Stimulated activated CD4-positive, alpha-beta T cell treated with anti-CD3 and anti-CD28 coated beads, TNF-alpha, amount 100 ng/mL, for 24 hours (primary cell): Measurements from ENCODE around the gene UBE2N.
"Not testable (repeated sequence)": the region's sequence is repeated elsewhere in the genome, so short reads cannot be mapped to it uniquely, and the experiment has no call there.

Experiments
- DNase-seq, 3 experiments: peaks; one replicate each; pipeline ENCODE4 v3.0.0-alpha.2; 2020; ENCODE audit warnings: low read depth in 3 of 3

The UBE2N gene

DNA sequence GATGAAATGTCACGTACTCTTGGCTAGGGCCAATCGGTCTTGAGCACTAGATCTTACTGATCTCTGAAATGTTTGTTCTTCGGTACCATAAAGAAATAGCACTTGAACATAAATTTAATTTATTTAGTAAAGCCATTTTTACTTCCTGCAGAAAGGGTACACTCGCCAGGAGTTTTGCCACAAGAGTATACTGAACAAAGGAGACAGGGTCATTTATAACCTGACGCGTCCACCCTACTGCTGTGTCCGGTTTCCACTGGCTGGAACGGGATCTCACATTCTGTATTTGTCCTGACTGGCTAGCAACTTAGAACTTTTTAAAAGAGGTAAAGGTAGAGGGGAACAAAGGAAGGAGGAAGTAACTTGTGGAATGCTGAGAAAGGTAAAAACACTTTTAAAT lies 29.4 kb downstream of the UBE2N start:
- not testable (repeated sequence) for DNase-seq

DNA sequence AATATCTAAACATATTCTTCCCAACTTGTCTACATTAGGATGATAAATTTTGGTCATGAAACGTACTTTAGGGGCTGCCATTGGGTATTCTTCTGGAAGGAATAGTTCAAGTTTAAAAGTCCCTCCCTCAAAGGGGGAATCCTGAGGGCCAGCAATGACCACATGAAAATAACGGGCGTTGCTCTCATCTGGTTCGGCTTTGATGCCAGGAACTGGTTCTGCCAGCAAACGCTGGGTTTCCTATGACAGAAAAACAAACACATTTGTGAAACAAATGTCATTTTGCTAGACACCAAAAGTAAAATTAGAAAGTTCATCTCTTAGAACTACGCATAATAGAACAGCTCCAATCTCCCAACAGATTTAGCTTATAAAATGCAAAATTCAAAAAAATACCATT lies 30.7 kb downstream of the UBE2N start:
- not testable (repeated sequence) for DNase-seq

DNA sequence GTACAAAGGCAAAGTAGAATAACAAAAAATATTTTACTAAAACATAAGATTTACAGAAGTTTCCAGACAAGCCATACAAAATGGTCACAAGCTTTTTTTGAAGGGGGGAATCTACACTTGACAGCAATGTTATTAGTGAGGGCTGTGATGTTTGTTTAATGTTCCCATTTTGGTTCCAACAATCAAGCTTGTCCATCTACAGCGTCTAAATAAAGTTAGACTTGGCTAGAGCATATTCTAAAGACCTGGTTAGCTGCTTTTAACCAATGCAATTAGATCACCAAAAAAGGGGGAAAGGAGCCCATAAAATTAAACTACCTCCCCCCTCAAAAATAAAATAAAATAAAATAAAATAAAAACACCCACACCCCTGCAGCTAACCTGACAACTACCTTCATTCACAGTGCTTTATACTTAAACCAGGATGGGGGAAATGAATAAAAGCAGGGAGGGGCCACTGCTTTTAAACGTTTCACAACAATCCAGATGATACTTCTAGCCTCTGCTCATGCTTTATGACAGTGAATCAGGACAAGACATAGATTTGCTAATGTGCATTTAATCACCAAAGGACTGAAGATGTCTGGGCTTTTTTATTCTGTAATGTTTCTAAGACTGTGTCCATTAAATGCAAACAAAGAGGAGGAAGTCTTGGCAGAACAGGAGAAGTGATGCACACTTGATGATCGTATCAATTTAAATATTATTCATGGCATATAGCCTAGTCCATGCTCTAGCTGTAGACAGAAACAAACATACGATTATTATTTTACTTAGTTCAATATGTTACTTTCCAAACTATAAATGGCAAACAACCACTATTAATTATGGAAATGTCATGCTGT lies 32.2 kb downstream of the UBE2N start:
- not testable (repeated sequence) for DNase-seq

DNA sequence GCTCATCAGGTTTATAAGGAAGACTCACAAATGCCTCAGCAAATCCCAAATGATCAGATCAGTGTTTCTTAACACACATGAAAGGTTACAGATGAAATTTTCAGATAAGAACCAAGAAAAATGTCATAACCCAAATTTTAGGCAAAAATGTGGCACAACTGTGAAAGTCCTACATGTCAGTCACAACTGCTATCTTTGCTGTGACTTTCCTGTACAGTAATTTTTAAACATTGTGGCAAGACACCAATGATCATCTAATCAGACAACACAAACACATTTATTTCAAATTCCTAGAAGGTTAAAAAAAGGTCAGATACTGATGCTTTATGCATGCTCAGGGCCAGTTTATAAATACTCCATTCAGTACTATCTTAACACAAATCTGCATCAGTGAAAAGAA lies 32.9 kb downstream of the UBE2N start:
- no peak for DNase-seq

DNA sequence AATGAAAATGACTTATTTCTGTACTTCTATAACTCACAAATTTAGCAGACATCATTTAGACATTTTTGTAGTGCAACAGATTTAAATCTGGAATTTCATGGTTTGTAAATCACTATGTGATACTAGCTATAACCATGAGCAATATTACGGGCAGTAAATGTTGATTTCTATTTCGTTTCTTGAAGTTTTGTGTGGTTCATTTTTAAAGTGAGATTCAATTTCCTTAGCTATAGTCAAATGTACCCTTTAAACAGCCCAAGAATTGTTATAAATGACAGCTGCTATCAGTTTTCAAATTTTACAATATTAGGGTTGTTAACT lies 33.8 kb downstream of the UBE2N start:
- no peak for DNase-seq

DNA sequence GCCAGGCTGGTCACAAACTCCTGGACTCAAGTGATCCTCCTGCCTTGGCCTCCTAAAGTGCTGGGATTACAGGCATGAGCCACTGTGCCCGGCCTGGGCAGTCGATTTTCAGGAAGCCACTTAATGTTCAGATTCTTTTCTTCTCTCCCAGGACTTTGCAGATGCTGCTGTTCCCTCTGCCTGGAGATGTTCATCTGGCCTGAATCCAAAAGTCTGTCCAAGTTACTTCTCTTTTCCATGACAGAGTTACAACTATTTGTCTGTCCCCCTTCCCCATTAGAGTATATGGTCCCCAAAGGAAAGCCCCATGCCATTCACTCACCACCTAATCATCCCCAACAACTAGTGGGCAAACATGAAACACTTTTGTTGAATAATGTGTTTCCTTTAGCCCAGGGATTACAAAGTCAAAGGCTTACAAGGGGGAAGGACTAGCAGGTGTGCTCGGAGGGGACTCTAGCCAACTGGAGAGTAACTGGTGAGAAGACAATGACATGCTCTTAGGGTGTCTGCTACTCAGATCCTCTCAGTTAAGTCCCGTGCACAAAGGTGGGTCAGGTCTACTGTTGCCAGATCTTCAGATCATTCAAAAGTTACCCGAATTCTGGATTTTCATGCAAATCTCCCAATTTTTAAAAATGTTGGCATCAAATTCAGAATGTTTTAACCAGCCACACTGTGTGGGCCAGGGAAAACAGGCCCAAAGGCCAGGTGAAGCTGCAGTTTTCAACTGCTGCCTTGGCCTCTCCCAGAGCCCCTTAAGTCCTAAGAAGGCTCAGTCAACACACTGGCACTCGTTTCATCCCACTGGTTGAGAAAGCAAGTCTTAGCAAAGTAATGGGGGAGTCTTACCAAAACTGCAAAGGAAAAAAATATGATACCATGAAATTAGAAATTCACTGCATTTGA lies 34.4 kb downstream of the UBE2N start:
- DNase-seq: no peak

DNA sequence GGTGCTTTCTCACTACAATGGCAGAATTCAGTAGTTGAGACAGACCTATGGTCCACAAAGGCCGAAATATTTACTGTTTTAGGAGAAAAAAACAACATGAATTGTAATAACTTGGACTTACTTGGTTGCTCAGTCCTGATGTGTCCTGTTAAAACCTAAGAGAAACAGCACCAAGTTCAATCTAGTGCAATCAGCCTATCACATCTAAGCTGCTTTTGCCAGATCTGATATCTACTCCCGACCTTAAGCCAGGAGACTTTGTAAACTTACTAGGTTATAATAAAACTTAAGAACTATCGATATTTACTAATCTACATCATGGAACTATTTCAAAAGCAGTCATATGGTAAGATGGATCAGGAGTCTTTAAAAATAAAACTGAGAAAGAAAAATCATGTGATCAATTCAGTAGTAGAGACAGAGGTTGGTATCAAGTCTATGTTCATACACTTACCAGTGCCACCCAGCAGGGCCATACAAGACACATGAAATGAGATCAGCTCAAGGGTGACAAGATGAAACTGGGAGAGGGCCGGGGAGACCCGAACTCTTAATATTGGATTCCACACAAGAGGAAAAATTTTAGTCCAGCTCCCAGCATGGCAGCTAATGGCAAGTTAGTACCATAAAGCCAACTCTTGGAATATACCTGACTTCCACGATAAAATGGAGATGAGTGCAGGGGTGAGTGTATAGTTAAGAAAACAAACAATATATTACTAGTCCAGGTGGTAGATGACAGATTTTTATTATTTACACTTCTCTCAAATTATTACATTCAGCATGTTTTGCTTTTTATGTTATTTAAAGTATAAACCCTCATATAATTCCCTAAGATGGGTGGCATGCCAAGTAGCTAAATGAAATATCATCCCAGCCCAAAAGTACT lies 36.5 kb downstream of the UBE2N start:
- DNase-seq: no peak

DNA sequence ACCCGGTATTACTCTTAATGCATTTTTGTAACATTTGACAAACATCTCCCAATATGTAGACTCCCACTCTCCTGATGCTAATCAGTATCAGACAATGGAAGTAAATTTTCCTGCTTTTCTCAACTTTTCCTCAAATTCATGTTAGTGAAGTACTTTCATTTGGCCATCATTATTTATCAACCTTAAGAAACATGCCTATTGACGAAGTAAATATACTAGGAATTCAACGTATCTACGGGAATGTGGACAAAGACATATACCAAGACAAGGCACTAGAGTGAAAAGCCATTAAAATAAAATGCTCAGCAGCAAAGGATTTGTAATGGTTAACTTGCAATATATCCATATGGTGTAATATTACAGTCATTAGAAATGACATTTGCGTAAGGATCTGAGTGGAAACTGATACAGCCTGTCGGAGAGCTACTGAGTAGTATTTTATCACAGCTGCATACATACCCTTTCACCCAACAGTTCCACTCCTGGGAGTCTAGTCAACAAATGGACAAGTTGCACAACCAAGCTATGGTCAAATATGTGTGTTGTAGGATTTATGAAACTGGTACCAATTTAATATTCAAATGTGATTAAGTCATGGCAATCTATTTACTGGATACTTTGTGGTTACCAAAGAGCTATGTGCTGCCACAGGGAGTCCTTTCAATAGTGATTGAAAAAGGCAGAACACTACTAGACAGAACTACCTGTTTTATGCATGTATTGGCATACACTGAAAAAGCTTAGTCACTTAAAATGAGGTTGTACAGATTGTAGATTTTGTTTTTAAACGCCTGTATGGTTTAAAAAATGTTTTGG lies 37.6 kb downstream of the UBE2N start:
- no peak for DNase-seq

DNA sequence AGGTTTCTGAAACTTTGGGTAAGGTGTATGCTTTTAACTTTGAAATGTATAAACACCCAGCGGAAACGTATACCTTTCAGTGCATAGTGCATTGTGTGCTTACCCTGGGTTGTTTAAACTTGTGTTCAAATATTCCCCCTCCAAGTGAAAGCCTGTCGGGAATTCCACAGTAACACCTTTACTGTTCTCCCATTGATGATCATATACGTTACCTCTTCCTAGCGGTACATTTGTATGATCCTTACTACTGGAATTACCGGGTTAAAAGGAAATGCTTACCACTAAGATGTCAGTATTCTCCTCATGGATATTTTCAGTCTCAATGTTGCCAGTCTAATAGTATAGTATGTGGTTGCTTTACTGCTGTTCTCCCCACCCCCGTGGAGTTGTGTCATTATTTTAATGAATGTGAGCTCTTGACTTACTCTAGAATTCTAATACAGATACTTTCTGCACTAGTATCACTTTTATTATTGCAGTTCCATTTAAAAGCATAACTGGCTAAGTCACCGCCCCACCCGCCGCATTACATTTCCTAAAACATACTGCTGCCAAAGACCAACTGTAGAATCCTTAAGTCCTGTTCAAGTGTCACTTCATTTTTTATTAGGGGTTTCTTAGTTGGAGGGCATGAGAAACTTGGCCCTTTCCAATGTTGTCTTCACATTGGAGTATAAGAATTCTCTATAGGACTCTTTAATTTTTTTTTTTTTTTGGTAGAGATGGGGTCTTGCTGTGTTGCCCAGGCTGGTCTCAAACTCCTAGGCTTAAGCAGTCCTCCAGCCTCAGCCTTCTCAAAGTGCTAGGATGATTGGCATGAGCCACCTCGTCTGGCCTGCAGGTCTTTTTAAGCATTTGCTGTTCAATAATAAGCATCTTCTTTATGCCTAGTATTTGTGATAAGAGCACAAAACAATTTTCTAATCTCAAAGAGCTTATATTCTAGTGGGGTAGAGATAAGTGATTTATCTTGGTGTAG lies 39.1 kb downstream of the UBE2N start:
- DNase-seq: peak in 1 of 3 experiments; percentile 29

DNA sequence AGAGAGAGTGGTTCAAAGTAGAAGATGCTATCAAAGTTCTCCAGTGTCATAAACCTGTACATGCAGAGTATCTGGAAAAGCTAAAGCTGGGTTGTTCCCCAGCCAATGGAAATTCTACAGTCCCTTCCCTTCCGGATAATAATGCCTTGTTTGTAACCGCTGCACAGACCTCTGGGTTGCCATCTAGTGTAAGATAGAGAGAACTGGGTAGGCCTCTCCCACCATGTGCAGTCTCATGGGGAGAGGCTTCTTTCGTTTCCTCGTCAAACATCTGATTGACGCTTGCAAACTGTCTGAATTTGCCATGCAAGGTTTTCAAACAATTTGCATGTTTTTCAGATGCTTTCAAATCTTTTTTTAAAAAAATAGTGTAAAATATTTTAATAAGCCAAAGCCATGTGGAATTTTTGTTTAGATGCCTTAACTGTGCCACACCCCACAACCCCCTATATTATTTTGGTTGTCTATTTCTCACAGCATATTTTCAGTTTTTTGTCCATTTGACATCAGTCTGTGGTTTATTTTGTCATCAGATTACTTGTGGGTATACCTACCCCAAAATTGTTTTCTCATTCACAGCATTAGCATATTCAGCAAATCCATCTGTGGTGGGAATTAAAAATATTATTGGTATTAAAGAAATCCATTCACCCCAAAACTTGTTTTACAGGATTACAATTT lies 42.4 kb downstream of the UBE2N start:
- DNase-seq: not testable (repeated sequence)

DNA sequence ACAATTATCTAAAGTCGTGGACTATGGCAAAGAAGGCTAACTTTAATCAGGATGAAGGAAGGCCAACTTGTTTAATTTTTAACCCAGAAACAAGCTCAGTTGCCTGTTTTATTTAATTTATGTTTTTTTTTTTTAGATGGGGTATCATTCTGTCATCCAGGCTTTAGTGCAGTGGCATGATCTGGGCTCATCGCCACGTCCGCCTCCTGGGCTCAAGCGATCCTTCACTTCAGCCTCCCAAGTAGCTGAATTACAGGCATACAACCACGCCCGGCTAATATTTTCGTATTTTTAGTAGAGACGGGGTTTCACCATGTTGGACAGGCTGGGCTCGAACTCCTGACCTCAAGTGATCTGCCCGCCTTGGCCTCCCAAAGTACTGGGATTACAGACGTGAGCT lies 44.3 kb downstream of the UBE2N start:
- DNase-seq: no peak

DNA sequence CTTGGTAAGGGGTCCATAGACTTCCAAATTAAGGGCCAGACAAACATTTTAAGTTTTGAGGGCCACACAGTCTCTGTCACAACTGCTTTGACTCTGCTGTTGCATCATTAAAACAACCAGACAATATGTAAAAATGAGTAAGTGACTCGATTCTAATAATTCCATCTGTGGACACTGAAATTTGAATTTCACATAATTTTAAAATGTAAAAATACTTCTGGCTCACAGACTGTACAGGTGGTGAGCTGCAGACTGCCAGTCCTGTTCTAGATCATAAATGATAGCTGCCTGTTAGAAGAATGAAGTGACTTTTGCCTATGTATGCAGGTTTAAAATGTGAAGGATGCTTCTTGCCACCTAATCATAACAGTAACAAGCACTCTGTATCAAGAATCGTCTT lies 48.3 kb downstream of the UBE2N start:
- DNase-seq: no peak

DNA sequence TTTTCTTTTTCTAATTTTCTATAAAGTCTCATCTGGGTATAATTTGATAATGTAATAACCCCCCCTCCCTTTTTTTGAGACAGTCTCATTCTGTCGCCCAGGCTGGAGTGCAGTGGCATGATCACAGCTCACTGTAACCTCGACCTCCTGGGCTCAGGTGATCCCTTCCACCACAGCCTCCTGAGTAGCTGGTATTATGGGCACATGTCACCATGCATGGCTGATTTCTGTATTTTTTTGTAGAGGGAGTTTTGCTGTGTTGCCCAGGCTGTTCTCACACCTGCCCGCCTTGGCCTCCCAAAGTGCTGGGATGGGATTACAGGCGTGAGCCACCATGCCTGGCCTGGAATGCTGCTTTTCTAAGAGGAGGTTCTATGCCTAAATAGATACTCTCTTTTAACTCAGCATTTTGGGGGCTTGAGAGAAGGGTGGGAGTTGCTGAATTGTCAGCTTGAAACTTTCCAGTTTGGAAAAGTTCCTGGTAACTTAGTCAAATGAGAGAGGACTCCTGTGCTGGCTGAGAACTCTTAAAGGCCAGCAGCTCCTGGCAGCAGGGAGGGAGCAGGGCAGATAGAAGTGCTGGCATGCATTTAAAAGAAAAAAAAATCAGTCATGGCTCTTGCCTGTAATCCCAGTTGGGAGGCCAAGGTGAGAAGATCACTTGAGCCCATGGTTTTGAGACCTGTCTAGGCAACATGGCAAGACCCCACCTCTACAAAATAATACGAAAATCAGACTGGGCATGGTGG lies 51.0 kb downstream of the UBE2N start:
- no peak for DNase-seq

DNA sequence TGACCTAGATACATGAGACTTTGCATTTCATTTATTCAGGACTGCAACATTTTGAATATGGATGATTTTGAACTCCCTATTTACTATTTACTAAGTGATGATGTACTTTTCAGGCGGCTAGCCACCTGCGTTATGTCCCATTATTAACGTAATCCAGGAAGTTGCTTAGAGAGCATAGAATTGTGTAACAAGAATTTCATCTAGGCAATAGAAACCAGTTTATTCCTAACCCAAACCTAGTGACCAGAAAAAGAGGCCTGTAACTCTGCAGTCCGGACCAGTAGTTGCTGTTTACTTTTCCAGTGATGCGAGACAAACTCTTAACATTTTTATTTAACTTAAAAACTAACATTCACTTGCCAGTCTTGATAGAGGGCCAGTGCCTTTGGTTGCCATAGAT lies 51.7 kb downstream of the UBE2N start:
- DNase-seq: no peak

DNA sequence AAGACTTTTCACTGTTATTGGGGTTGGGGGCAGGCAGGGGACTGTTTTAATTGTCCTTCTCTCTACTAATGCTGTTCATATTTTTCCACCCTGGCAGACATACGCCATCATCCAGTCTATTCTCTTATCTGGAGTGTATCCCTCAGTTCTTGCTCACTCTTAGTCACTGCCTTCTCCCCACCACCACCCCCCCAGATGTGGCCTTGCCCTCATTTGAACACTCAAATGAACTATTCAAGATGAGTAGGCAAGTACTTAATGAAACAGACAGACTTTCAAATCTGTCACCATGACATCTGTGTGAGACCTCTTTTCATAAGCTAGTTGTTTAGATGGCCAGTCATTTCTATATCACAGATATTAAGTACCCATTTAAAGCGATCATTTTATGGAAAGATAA lies 54.0 kb downstream of the UBE2N start:
- peak; percentile 36 to 64 (median 49) for DNase-seq

DNA sequence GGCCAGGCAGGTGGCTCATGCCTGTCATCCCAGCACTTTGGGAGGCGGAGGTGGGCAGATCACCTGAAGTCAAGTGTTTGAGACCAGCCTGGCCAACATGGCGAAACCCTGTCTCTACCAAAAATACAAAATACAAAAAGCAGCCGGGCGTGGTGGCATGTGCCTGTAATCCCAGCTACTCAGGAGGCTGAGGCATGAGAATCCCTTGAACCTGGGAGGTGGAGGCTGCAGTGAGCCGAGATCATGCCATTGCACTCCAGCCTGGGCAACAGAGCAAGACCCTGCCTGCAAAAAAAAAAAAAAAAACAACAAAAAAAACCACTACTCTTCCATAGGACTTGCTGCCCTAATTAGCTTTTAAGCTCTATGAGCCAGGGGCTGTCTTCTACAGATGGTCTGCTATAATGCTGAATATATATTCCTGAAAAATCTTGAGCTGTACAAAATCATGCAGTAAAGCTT lies 59.7 kb downstream of the UBE2N start:
- DNase-seq: not testable (repeated sequence)

DNA sequence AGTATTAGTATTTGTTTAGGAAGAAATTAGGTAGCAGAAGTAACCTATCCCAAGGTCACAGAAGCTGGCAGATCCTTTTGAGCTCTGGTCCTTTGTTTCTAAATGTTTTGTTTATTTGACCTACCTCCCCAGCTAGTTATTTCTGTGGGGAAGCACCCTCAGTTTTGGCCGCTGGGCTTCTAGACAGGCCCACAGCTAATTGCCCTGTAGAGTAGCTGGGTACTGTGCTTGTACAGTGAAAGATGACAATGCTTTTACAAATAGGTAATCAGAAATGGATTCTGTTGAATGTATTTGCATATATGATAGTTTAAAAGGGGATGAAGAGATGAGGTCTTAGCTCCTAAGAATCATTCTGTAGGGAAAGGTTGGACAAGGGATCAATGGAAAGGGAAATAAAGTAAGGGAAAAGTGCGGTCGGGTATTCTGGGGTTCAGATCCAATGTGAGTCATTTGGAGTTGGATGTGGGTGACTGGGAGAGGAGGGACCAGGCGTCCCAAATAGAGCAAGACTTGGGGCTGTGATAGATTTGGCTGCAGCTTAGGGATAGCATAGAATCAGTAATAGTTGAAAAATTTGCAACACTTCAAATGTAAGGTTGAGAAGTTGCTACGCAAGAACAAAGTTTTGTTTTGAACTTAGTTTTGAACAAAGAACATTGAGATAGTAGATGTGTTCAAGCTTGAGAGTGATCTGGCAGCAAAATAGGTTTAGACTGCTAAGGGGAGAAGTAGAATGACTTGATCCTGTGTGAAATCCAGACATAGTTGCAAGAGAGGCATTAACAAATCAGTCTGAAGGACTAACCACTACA lies 60.4 kb downstream of the UBE2N start:
- DNase-seq: no peak
